CD1c-positive myeloid dendritic cell (primary cell): ENCODE results near the gene MLEC.
"Not testable (repeated sequence)": the region's sequence is repeated elsewhere in the genome, so short reads cannot be mapped to it uniquely, and the experiment has no call there.

Source experiments
- DNase-seq: peaks from one replicate; pipeline ENCODE4 v3.0.0-alpha.2; 2016; ENCODE audit errors: extremely low spot score

The MLEC gene

GRCh38 chr12:120662879-120663278 lies 24.1 kb upstream of the MLEC start:
- DNase-seq: peak; percentile 42

- no peak for DNase-seq
Measured at GRCh38 chr12:120663741-120664140, 23.2 kb upstream of the MLEC start.

GRCh38 chr12:120666571-120667390 lies 20.2 kb upstream of the MLEC start:
- DNase-seq: no peak

GRCh38 chr12:120668091-120668867 lies 18.7 kb upstream of the MLEC start:
- DNase-seq: no peak

- DNase-seq: no peak
Measured at GRCh38 chr12:120668868-120669840, 17.8 kb upstream of the MLEC start.

GRCh38 chr12:120670237-120670636 lies 16.7 kb upstream of the MLEC start:
- not testable (repeated sequence) for DNase-seq

- no peak for DNase-seq
Measured at GRCh38 chr12:120670667-120671066, 16.3 kb upstream of the MLEC start.

- DNase-seq: peak; percentile 65
Measured at GRCh38 chr12:120674097-120674636, 12.8 kb upstream of the MLEC start.

GRCh38 chr12:120677765-120678473 lies 9.0 kb upstream of the MLEC start:
- peak; percentile 51 for DNase-seq

GRCh38 chr12:120678572-120678971 lies 8.4 kb upstream of the MLEC start:
- no peak for DNase-seq

- peak; percentile 76 for DNase-seq
Measured at GRCh38 chr12:120680165-120680738, 6.7 kb upstream of the MLEC start.

- peak; percentile 86 for DNase-seq
Measured at GRCh38 chr12:120684523-120684932, 2.4 kb upstream of the MLEC start.

GRCh38 chr12:120685522-120685921 lies 1.4 kb upstream of the MLEC start:
- DNase-seq: no peak

- DNase-seq: peak; percentile 99
Measured at GRCh38 chr12:120686151-120686689, 729 bp upstream of the MLEC start.

- DNase-seq: peak; percentile 44
Measured at GRCh38 chr12:120687578-120688289, 785 bp downstream of the MLEC start.

GRCh38 chr12:120688527-120689071 lies 1.6 kb downstream of the MLEC start:
- DNase-seq: peak; percentile 63

GRCh38 chr12:120689397-120690082 lies 2.6 kb downstream of the MLEC start:
- no peak for DNase-seq

GRCh38 chr12:120690083-120690450 lies 3.1 kb downstream of the MLEC start:
- no peak for DNase-seq

- no peak for DNase-seq
Measured at GRCh38 chr12:120690978-120691377, 4.0 kb downstream of the MLEC start.
